Measurements from ENCODE around the gene TBCB.

TBCB gene

DNA sequence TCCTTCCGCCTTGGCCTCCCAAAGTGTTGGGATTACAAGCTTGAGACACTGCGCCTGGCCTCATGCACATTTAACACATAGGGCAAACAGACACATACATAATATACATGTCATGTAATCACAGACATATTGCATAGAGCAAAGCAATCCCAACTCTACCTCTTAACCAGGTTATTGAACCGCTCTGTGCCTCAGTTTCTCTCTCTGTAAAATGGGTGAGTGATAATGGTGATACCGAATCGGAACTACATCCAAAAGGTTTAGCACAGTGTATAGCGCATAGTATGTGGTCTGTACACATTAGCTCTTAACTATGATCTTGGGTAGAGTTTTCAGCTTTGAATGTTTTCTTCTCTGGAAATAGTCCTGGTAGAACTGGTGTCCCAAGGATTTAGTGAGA lies 29.4 kb downstream of the TBCB start:
- H3K4me3 ChIP-seq (ENCODE audit: low read length in 2 of 2): no peak overlapping the region
- H3K4me1 ChIP-seq (ENCODE audit: control insufficient read depth in 2 of 2, insufficient read depth in 2 of 2, low read length in 2 of 2): peaks cover 7 to 9% of the 10 kb centered on the region in 2 donors
- no peak overlapping the region for H3K27ac ChIP-seq (ENCODE audit: low read depth in 2 of 2, low read length in 2 of 2)
- no peaks in the 10 kb centered on the region for H3K9me3 ChIP-seq (ENCODE audit: control insufficient read depth in 2 of 2, low read length in 2 of 2)
- peaks cover 52 to 60% of the 10 kb centered on the region in 2 donors for H3K36me3 ChIP-seq (ENCODE audit: control insufficient read depth in 2 of 2, insufficient read depth in 2 of 2, low read length in 2 of 2)
- H3K27me3 ChIP-seq (ENCODE audit: control insufficient read depth in 2 of 2, insufficient read depth in 2 of 2, low read length in 2 of 2): no peaks in the 10 kb centered on the region
- H3K9ac ChIP-seq (ENCODE audit: low read depth in 1 of 2, low read length in 2 of 2): no peak overlapping the region

DNA sequence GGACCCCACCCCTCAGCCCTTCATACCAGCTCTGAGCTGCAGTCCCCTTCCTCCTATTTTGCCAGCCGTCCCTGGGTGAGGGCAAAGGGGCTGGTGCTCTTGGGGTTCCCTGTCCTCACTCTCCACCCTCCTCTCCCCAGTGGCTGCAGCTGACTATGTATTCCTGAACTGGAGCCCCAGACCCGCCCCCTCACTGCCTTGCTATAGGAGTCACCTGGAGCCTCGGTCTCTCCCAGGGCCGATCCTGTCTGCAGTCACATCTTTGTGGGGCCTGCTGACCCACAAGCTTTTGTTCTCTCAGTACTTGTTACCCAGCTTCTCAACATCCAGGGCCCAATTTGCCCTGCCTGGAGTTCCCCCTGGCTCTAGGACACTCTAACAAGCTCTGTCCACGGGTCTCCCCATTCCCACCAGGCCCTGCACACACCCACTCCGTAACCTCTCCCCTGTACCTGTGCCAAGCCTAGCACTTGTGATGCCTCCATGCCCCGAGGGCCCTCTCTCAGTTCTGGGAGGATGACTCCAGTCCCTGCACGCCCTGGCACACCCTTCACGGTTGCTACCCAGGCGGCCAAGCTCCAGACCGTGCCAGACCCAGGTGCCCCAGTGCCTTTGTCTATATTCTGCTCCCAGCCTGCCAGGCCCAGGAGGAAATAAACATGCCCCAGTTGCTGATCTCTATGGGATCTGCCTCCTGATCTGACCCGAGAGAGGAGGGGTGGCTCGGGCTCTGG lies 34.6 kb downstream of the TBCB start:
- H3K9me3 ChIP-seq (ENCODE audit: control insufficient read depth in 2 of 2, low read length in 2 of 2): no peaks in the 10 kb centered on the region
- no peak overlapping the region for H3K27ac ChIP-seq (ENCODE audit: low read depth in 2 of 2, low read length in 2 of 2)
- H3K4me3 ChIP-seq (ENCODE audit: low read length in 2 of 2): no peak overlapping the region
- peaks cover 40 to 54% of the 10 kb centered on the region in 2 donors for H3K36me3 ChIP-seq (ENCODE audit: control insufficient read depth in 2 of 2, insufficient read depth in 2 of 2, low read length in 2 of 2)
- H3K27me3 ChIP-seq (ENCODE audit: control insufficient read depth in 2 of 2, insufficient read depth in 2 of 2, low read length in 2 of 2): no peaks in the 10 kb centered on the region
- no peak overlapping the region for H3K9ac ChIP-seq (ENCODE audit: low read depth in 1 of 2, low read length in 2 of 2)
- H3K4me1 ChIP-seq (ENCODE audit: control insufficient read depth in 2 of 2, insufficient read depth in 2 of 2, low read length in 2 of 2): no peaks in the 10 kb centered on the region

DNA sequence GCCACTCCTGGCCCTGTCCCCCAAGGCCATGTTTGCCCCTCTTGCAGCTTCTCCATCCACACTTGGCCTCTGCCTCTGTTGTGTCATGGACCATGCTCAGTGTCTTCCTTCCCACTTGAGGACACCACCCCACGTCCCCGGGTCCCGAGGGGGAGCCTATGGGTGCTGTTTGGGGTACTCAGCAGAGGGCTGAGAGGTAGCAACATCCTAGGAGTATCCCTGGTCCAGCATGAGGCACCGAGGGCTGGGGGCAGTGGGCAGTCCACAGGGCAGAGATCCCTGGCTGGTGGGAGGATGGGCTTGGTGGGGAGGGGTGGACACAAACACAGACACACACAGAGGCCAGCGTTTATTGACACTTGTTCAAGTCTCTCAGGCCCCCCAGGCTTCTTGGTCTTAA lies 35.3 kb downstream of the TBCB start:
- Histone ChIP-seq H3K4me3 (ENCODE audit: low read length in 2 of 2) (no peak overlapping the region), H3K27me3 (ENCODE audit: control insufficient read depth in 2 of 2, insufficient read depth in 2 of 2, low read length in 2 of 2) (no peaks in the 10 kb centered on the region), H3K36me3 (ENCODE audit: control insufficient read depth in 2 of 2, insufficient read depth in 2 of 2, low read length in 2 of 2) (peaks cover 37 to 46% of the 10 kb centered on the region in 2 donors), H3K27ac (ENCODE audit: low read depth in 2 of 2, low read length in 2 of 2) (peak overlapping the region in 1 of 2 donors; percentile 85), H3K9ac (ENCODE audit: low read depth in 1 of 2, low read length in 2 of 2) (peak overlapping the region in 1 of 2 donors; percentile 33), H3K9me3 (ENCODE audit: control insufficient read depth in 2 of 2, low read length in 2 of 2) (no peaks in the 10 kb centered on the region), H3K4me1 (ENCODE audit: control insufficient read depth in 2 of 2, insufficient read depth in 2 of 2, low read length in 2 of 2) (no peaks in the 10 kb centered on the region)

DNA sequence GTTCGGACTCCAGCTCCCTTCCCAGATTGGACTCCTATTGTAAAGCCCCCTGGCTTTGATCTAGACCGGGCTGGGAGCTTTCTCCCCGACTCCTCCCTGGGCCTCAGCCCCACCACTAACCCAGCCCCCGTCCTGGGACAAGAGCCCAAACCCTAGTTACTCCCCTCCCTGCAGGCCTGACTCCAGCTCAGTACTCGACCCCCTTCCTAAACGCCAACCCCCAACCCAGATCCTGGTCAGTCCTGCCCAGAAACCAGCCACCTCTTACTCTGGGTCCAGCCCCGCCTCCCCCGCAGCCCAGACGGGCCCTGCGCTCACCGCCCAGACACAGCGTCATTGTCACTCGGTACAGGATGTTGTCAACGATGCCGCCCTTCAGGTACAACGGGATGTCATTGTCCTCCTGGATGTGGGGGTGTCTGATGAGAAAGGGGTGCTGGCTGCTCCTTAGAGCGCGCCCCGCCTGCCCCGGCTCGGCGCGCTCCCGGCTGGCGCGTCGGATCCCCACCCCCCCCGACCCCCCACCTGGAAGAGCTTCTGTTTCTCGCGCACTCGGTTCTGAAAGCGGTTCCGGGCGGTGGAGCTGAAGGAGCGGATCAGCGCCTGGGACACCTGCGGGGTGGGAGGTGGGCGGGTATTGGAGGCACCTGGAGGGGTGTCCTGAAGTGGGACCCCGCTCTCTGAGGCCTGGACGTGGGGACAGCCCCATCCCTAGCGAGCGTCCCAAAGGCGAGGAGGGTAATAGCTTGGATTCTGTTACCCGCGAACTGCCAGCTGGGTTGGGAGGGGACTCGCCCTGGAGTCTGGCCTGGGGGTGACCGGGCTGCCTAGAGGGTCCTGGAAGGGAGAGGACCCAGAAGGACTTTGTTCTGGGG lies 36.1 kb downstream of the TBCB start:
- no peaks in the 10 kb centered on the region for H3K4me1 ChIP-seq (ENCODE audit: control insufficient read depth in 2 of 2, insufficient read depth in 2 of 2, low read length in 2 of 2)
- no peaks in the 10 kb centered on the region for H3K27me3 ChIP-seq (ENCODE audit: control insufficient read depth in 2 of 2, insufficient read depth in 2 of 2, low read length in 2 of 2)
- H3K27ac ChIP-seq (ENCODE audit: low read depth in 2 of 2, low read length in 2 of 2): peak overlapping the region; percentile 77 to 85
- peak overlapping the region; percentile 52 to 61 for H3K4me3 ChIP-seq (ENCODE audit: low read length in 2 of 2)
- peaks cover 29 to 38% of the 10 kb centered on the region in 2 donors for H3K36me3 ChIP-seq (ENCODE audit: control insufficient read depth in 2 of 2, insufficient read depth in 2 of 2, low read length in 2 of 2)
- H3K9ac ChIP-seq (ENCODE audit: low read depth in 1 of 2, low read length in 2 of 2): peak overlapping the region; percentile 27 to 56
- H3K9me3 ChIP-seq (ENCODE audit: control insufficient read depth in 2 of 2, low read length in 2 of 2): no peaks in the 10 kb centered on the region

DNA sequence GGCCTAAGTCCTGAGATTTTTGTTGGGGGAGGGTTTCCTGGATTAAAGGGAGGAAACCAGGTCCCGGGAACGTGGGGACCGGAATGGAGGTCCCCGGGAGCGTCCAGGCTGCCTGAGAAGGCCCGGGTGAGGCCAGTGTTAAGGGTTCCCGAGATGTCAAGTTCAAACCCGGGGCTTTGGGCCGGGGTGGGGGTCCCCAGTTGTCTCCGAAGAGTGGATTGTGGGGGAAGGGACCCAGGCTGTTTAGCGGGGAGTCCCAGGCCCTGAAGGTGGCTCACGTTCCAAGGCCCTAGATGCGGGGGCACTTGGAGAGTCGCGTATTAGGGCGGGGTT lies 36.7 kb downstream of the TBCB start:
- H3K36me3 ChIP-seq (ENCODE audit: control insufficient read depth in 2 of 2, insufficient read depth in 2 of 2, low read length in 2 of 2): peaks cover 25 to 33% of the 10 kb centered on the region in 2 donors
- no peaks in the 10 kb centered on the region for H3K27me3 ChIP-seq (ENCODE audit: control insufficient read depth in 2 of 2, insufficient read depth in 2 of 2, low read length in 2 of 2)
- peak overlapping the region; percentile 77 to 85 for H3K27ac ChIP-seq (ENCODE audit: low read depth in 2 of 2, low read length in 2 of 2)
- H3K9me3 ChIP-seq (ENCODE audit: control insufficient read depth in 2 of 2, low read length in 2 of 2): no peaks in the 10 kb centered on the region
- no peaks in the 10 kb centered on the region for H3K4me1 ChIP-seq (ENCODE audit: control insufficient read depth in 2 of 2, insufficient read depth in 2 of 2, low read length in 2 of 2)
- H3K4me3 ChIP-seq (ENCODE audit: low read length in 2 of 2): peak overlapping the region; percentile 52 to 61
- H3K9ac ChIP-seq (ENCODE audit: low read depth in 1 of 2, low read length in 2 of 2): peak overlapping the region; percentile 27 to 56

DNA sequence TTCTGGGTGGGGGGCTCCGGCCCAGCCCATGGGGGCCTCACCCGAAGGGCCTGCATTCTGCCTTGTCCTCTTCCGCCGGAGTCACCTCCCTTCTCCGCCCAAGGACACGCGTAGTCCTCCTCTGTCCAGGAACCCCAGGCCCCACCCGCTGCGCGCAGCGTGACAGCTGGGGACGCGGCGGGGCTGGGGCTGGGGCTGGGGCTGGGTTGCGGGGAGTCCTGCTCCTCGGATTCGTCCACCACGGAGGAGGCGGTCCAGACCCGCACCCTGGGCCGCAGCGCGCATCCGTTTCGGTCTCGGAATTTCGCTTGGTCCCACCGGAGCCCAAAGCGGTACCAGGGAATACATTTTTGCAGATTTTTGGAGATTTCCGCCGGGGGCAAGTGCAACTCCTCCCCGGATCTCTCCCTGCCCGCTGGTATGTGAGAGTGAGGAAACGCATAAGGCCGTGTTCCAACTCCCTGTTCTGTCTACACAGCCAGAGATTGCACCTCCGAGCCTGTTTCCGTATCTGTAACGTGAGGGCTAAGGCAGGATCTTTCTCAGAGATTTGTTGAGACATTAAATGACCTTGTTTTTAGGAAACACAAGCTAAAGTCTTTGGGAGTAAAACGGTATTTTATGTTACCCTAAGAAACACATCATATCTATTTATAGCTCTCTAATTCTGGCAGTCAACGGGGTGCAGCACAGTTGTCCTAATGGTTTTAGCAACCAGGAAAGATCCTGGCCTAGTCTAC lies 37.3 kb downstream of the TBCB start, which contains the start of gene COX7A1:
Gene COX7A1 (minus strand): TSS at position 96 of the 740 bp plus-strand sequence. CDS start 40 bp downstream, at position 56.
- H3K27ac ChIP-seq (ENCODE audit: low read depth in 2 of 2, low read length in 2 of 2): peak within 1 kb of the TSS; percentile 77 to 85
- H3K4me1 ChIP-seq (ENCODE audit: control insufficient read depth in 2 of 2, insufficient read depth in 2 of 2, low read length in 2 of 2): no peaks in the 10 kb centered on the region
- no peaks in the 10 kb centered on the region for H3K27me3 ChIP-seq (ENCODE audit: control insufficient read depth in 2 of 2, insufficient read depth in 2 of 2, low read length in 2 of 2)
- H3K9ac ChIP-seq (ENCODE audit: low read depth in 1 of 2, low read length in 2 of 2): peak within 1 kb of the TSS; percentile 27 to 56
- H3K9me3 ChIP-seq (ENCODE audit: control insufficient read depth in 2 of 2, low read length in 2 of 2): no peaks in the 10 kb centered on the region
- peak within 1 kb of the TSS; percentile 52 to 61 for H3K4me3 ChIP-seq (ENCODE audit: low read length in 2 of 2)
- H3K36me3 ChIP-seq (ENCODE audit: control insufficient read depth in 2 of 2, insufficient read depth in 2 of 2, low read length in 2 of 2): peaks cover 22 to 31% of the 10 kb centered on the region in 2 donors

DNA sequence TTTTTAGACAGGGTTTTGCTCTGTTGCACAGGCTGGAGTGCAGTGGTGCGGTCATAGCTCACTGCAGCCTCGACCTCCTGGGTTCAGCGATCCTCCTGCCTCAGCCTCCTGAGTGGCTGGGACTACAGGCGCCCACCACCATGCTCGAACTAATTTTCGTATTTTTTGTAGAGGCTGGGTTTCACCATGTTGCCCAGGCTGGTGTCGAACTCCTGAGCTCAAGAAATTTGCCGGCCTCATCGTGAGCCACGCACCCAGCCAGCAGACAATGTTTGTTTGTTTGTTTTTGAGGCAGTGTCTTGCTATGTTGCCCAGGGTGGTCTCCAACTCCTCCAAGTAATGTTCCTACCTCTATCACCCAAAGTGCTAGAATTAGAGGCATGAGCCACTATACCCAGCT lies 37.9 kb downstream of the TBCB start:
- Histone ChIP-seq H3K27ac (ENCODE audit: low read depth in 2 of 2, low read length in 2 of 2) (peak overlapping the region in 1 of 2 donors; percentile 85), H3K4me1 (ENCODE audit: control insufficient read depth in 2 of 2, insufficient read depth in 2 of 2, low read length in 2 of 2) (no peaks in the 10 kb centered on the region), H3K9ac (ENCODE audit: low read depth in 1 of 2, low read length in 2 of 2) (no peak overlapping the region), H3K9me3 (ENCODE audit: control insufficient read depth in 2 of 2, low read length in 2 of 2) (no peaks in the 10 kb centered on the region), H3K36me3 (ENCODE audit: control insufficient read depth in 2 of 2, insufficient read depth in 2 of 2, low read length in 2 of 2) (peaks cover 20 to 26% of the 10 kb centered on the region in 2 donors), H3K4me3 (ENCODE audit: low read length in 2 of 2) (no peak overlapping the region), H3K27me3 (ENCODE audit: control insufficient read depth in 2 of 2, insufficient read depth in 2 of 2, low read length in 2 of 2) (no peaks in the 10 kb centered on the region)

DNA sequence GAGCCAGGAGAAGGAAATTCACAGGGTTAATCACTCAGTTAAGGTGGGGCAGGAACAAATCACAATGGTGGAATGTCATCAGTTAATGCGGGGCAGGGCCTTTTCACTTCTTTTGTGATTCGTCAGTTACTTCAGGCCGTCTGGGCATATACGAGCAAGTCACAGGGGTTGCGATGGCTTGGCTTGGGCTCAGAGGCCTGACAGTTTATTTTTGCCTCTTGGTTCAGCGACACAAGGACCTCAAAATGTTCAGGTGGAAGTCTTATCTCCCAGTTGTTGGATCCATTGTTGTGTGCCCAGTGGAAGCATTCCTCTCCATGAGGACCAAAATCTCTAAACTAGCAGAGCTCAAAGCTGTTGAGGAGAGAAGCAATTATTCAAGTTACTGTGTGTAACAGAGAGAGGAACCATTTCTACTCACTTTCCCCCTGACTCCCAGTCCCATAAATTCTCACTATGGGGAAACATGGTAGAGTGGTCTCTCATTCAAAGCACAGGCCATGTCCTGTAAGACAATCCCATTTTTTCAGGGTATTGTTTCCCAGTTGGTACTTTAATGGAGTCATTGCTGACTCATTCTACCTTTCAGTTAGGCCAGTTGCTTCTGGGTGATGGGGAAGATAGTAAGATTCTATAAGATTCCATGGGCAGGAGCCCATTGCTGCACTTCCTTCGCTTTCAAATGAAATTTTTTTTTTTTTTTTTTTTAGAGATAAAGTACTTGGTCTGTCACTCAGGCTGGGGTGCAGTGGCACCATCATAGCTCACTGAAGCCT lies 45.7 kb downstream of the TBCB start:
- Histone ChIP-seq H3K27ac (ENCODE audit: low read depth in 2 of 2, low read length in 2 of 2) (no peak overlapping the region), H3K4me1 (ENCODE audit: control insufficient read depth in 2 of 2, insufficient read depth in 2 of 2, low read length in 2 of 2) (no peaks in the 10 kb centered on the region), H3K27me3 (ENCODE audit: control insufficient read depth in 2 of 2, insufficient read depth in 2 of 2, low read length in 2 of 2) (no peaks in the 10 kb centered on the region), H3K9me3 (ENCODE audit: control insufficient read depth in 2 of 2, low read length in 2 of 2) (no peaks in the 10 kb centered on the region), H3K36me3 (ENCODE audit: control insufficient read depth in 2 of 2, insufficient read depth in 2 of 2, low read length in 2 of 2) (peaks cover 4 to 5% of the 10 kb centered on the region in 2 donors), H3K4me3 (ENCODE audit: low read length in 2 of 2) (no peak overlapping the region), H3K9ac (ENCODE audit: low read depth in 1 of 2, low read length in 2 of 2) (no peak overlapping the region)

DNA sequence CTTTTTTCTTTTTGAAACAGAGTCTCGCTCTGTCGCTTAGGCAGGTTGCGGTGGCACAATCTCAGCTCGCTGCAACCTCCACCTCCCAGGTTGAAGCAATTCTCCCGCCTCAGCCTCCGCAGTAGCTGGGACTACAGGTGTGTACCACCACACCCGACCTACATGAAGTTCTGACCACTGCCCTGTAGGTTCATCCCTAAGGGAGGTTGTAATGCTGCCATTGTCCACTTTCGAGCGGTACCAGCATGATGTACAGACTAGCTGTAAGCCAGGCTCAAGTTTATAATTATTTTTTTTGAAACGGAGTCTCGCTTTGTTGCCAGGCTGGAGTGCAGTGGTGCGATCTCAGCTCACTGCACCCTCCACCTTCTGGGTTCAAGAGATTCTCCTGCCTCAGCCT lies 48.5 kb downstream of the TBCB start:
- no peaks in the 10 kb centered on the region for H3K9me3 ChIP-seq (ENCODE audit: control insufficient read depth in 2 of 2, low read length in 2 of 2)
- no peak overlapping the region for H3K4me3 ChIP-seq (ENCODE audit: low read length in 2 of 2)
- no peaks in the 10 kb centered on the region for H3K4me1 ChIP-seq (ENCODE audit: control insufficient read depth in 2 of 2, insufficient read depth in 2 of 2, low read length in 2 of 2)
- H3K9ac ChIP-seq (ENCODE audit: low read depth in 1 of 2, low read length in 2 of 2): no peak overlapping the region
- H3K27ac ChIP-seq (ENCODE audit: low read depth in 2 of 2, low read length in 2 of 2): no peak overlapping the region
- H3K27me3 ChIP-seq (ENCODE audit: control insufficient read depth in 2 of 2, insufficient read depth in 2 of 2, low read length in 2 of 2): no peaks in the 10 kb centered on the region
- H3K36me3 ChIP-seq (ENCODE audit: control insufficient read depth in 2 of 2, insufficient read depth in 2 of 2, low read length in 2 of 2): peaks cover 4 to 5% of the 10 kb centered on the region in 2 donors

Measured in mucosa of rectum (tissue), 2 donors.